ENCODE data around the gene TIMM17A. TPM values are rescaled to one million over a fixed set of nuclear protein-coding genes. Genes with fewer than 3 reads are reported as not detected.

Gene TIMM17A
- total RNA-seq, 1 donor from 2014 or later: 69.8 TPM

- no peak overlapping the region for H3K4me3 Mint-ChIP-seq (ENCODE audit: unreplicated experiment)
- H3K27me3 Mint-ChIP-seq (ENCODE audit: unreplicated experiment): peaks cover 8% of the 10 kb centered on the region
- peaks cover 9% of the 10 kb centered on the region for H3K9me3 Mint-ChIP-seq (ENCODE audit: unreplicated experiment)
- no peak for DNase-seq
- peaks cover 13% of the 10 kb centered on the region for H3K4me1 Mint-ChIP-seq (ENCODE audit: low read depth, unreplicated experiment)
- H3K27ac Mint-ChIP-seq (ENCODE audit: unreplicated experiment): no peak overlapping the region
- no peak for TF ChIP-seq CTCF (IDR thresholded peaks at IDR 0.05; ENCODE audit: partially characterized antibody, unreplicated experiment)
- no peaks in the 10 kb centered on the region for H3K36me3 Mint-ChIP-seq (ENCODE audit: unreplicated experiment)
Measured at GRCh38 chr1:201930137-201930536, 25.2 kb upstream of the TIMM17A start.

- DNase-seq: no peak
- no peak for TF ChIP-seq CTCF (IDR thresholded peaks at IDR 0.05; ENCODE audit: partially characterized antibody, unreplicated experiment)
- no peak overlapping the region for H3K27ac Mint-ChIP-seq (ENCODE audit: unreplicated experiment)
- H3K27me3 Mint-ChIP-seq (ENCODE audit: unreplicated experiment): peaks cover 6% of the 10 kb centered on the region
- peaks cover 12% of the 10 kb centered on the region for H3K4me1 Mint-ChIP-seq (ENCODE audit: low read depth, unreplicated experiment)
- H3K36me3 Mint-ChIP-seq (ENCODE audit: unreplicated experiment): no peaks in the 10 kb centered on the region
- no peak overlapping the region for H3K4me3 Mint-ChIP-seq (ENCODE audit: unreplicated experiment)
- peaks cover 8% of the 10 kb centered on the region for H3K9me3 Mint-ChIP-seq (ENCODE audit: unreplicated experiment)
Measured at GRCh38 chr1:201930803-201931202, 24.5 kb upstream of the TIMM17A start.

GRCh38 chr1:201933840-201934430 lies 21.4 kb upstream of the TIMM17A start:
- no peak for TF ChIP-seq CTCF (IDR thresholded peaks at IDR 0.05; ENCODE audit: partially characterized antibody, unreplicated experiment)
- peaks cover 5% of the 10 kb centered on the region for H3K4me1 Mint-ChIP-seq (ENCODE audit: low read depth, unreplicated experiment)
- no peaks in the 10 kb centered on the region for H3K36me3 Mint-ChIP-seq (ENCODE audit: unreplicated experiment)
- H3K27ac Mint-ChIP-seq (ENCODE audit: unreplicated experiment): no peak overlapping the region
- H3K27me3 Mint-ChIP-seq (ENCODE audit: unreplicated experiment): no peaks in the 10 kb centered on the region
- no peak overlapping the region for H3K4me3 Mint-ChIP-seq (ENCODE audit: unreplicated experiment)
- no peak for DNase-seq
- H3K9me3 Mint-ChIP-seq (ENCODE audit: unreplicated experiment): no peaks in the 10 kb centered on the region

GRCh38 chr1:201937624-201938213 lies 17.6 kb upstream of the TIMM17A start:
- Mint-ChIP-seq H3K27me3 (ENCODE audit: unreplicated experiment) (peaks cover 4% of the 10 kb centered on the region), H3K27ac (ENCODE audit: unreplicated experiment) (no peak overlapping the region)
- TF ChIP-seq CTCF (IDR thresholded peaks at IDR 0.05; ENCODE audit: partially characterized antibody, unreplicated experiment): no peak

GRCh38 chr1:201938440-201939035 lies 16.8 kb upstream of the TIMM17A start:
- Mint-ChIP-seq H3K9me3 (ENCODE audit: unreplicated experiment) (peaks cover 2% of the 10 kb centered on the region), H3K27ac (ENCODE audit: unreplicated experiment) (no peak overlapping the region), H3K36me3 (ENCODE audit: unreplicated experiment) (no peaks in the 10 kb centered on the region), H3K27me3 (ENCODE audit: unreplicated experiment) (peaks cover 4% of the 10 kb centered on the region), H3K4me1 (ENCODE audit: low read depth, unreplicated experiment) (peaks cover 23% of the 10 kb centered on the region), H3K4me3 (ENCODE audit: unreplicated experiment) (no peak overlapping the region)
- TF ChIP-seq CTCF (IDR thresholded peaks at IDR 0.05; ENCODE audit: partially characterized antibody, unreplicated experiment): no peak
- DNase-seq: no peak

More at GRCh38 chr1:201937624-201938213, 17.6 kb upstream of the TIMM17A start:
- Mint-ChIP-seq H3K36me3 (ENCODE audit: unreplicated experiment) (no peaks in the 10 kb centered on the region), H3K4me1 (ENCODE audit: low read depth, unreplicated experiment) (peaks cover 23% of the 10 kb centered on the region), H3K9me3 (ENCODE audit: unreplicated experiment) (peaks cover 2% of the 10 kb centered on the region), H3K4me3 (ENCODE audit: unreplicated experiment) (no peak overlapping the region)
- no peak for DNase-seq

Data from glutamatergic neuron (in vitro differentiated cells).